Nucleus accumbens (tissue), 56 donors: ENCODE results near the gene ZNRF1.

Experiments used
- DNase-seq, 56 donors: peaks; one replicate each; lab custom pipeline; 2025; lab: John Stamatoyannopoulos, UW

The ZNRF1 gene

DNA sequence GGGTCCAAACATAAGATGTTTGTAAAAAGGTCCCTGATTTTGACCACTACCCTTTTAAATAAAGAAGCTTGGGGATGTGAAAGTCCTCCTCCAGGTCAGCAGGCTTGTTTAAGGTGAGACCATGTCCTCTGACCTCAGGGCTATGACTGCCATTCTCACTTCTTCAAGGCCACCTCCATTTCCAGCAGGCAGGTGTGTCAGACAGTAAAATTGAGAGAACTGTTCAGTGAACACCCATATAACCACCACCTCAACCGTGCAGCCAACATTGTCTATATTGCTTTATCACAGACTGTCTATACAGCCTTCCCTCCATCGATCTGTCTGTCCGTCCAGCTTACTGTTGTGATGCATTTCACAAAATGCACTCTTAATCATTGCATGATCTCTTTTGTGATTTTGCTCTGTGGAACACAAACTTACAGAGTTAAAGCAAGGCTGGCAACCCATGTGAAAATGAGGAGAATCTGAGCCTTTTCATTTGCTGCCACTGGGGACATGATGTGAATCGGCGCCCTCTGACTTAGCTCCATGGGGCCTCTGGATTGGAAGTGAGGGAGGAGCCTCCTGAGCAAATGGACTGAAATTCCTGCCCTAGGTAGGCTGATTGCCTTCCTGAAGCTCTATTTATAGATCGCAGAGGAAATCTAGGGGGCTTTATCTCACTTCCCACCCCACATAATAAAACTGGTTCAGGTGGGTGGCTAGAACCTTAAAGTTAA, 53.8 kb downstream of the ZNRF1 start:
- no peak for DNase-seq

DNA sequence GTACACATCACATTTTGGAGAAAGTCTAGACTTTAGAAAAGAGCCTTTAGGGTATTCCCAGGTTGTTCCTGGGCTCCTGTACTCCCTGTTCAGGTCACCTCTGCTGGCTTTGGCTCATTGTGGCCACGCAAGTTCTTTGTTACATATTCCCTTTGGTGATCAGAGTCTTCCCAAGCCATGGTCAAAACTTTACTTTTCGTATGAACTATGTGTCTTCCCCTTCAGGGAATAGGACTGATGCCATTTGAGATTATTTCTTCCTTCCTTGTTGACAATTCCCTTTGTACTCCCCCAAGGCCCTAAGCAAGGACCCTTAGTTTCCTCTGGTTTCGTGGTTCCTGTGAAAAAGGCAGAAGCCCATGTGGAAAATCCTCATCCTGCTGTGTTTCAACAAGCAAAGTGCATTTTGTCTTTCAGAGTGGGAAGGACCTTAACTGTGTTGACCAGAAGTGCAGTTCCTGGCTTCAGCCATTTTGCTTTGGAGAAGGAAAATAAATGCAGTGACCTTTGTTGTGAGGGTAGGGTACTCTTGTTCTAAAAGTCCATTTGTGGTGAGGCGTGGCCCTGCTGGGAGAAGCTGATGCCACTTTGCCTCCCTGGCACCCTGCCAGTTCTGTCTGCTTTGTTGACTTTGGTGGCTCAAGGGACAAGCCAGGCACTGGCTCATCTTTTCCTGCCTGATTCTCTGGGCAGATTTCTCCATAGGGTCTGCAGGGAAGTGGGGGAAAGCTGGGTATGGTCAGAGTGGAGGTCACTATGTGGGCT, 55.1 kb downstream of the ZNRF1 start:
- DNase-seq, result peak in 38 of 56 donors; percentile 4 to 81 (median 20)

DNA sequence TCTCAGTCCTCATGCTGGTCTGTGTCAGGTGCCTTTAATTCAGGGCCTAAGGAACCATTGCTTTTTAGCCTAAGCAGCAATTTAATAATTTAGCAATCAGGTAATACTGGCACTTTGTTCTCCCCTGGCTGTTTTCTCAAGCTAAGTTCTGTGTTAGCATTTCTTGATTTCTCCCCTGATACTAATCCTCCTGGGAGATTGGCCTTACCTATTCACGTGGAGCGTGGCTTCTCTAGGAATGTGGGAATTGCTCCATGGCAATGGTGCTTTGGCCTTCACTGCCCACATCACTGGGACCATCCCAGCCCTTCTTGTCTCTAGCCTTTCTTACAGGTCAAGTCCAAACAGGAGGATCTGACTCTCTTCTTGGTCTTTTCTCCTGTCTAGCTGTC, 55.7 kb downstream of the ZNRF1 start:
- DNase-seq, result peak in 1 of 56 donors; percentile 20

DNA sequence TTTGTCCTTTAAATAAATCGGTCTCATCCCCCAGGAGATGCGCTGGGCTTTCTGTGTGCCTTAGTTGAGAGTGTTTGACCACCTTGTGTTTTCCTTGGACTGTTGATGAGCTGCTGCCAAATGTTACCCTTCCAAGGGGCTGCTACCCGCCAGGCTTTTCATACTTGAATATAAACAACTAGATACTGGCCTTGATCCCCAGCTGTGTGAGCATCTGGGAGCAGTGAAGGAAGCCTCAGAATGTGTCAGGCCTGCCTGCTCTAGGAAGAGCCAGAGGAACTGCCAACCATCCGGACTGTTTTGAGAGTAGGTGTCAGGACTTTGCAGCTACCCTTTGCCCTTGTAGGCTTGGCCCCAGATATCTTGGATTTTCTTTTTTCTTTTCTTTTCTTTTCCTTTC, 60.0 kb downstream of the ZNRF1 start:
- no peak for DNase-seq

DNA sequence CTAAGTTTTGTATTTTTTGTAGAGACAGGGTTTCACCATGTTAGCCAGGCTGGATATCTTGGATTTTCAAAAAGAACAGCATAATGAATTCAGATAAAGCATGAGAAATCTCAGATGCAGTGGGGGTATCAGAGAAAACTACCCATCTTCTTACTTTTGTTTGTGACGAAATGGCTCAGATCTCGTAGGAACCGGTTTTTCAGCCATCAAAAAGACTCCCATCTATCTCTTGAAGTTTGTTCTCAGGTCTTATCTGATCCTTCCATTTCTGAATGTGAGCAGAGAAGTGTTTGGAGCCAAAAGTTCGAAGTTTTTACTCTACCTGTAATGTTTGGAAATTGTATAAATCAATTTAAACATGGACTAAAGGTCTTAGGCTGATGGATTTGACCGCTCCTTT, 60.6 kb downstream of the ZNRF1 start:
- DNase-seq, result no peak

DNA sequence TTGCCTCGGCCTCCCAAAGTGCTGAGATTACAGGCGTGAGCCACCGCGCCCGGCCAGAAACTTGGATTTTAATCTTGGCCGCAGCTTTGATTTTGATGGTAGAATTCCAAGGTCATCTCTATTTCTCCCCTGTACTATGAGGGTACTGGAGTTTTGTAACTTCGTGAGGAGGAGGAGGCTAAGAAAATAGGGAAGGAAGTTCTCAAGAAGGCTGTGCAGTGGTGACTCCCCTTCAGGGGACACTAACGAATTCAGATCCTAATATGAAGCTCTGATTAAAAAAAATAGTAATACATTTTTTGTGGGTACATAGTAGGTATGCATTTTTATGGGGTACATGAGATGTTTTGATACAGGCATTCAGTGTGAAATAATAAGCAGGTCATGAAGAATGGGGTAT, 61.9 kb downstream of the ZNRF1 start:
- DNase-seq, result no peak

DNA sequence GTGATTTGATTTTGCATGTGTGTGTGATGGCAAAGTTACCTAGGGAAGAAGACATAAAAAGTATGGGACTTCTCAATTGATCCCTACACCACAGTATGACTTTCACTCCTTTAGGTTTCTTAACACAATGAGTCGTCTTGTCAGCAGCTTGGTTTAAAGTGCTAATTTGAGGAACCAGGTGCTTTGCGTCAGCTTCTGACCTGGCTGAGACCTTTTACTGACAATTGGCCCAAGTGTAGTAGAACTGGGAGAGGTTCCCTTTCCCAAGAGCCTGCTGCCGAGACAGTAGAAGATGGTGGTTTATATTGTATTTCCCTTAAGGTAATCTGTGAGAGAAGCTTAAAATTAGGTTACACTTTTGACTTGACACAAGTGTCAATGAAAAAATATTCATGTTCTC, 62.8 kb downstream of the ZNRF1 start:
- DNase-seq, result no peak

DNA sequence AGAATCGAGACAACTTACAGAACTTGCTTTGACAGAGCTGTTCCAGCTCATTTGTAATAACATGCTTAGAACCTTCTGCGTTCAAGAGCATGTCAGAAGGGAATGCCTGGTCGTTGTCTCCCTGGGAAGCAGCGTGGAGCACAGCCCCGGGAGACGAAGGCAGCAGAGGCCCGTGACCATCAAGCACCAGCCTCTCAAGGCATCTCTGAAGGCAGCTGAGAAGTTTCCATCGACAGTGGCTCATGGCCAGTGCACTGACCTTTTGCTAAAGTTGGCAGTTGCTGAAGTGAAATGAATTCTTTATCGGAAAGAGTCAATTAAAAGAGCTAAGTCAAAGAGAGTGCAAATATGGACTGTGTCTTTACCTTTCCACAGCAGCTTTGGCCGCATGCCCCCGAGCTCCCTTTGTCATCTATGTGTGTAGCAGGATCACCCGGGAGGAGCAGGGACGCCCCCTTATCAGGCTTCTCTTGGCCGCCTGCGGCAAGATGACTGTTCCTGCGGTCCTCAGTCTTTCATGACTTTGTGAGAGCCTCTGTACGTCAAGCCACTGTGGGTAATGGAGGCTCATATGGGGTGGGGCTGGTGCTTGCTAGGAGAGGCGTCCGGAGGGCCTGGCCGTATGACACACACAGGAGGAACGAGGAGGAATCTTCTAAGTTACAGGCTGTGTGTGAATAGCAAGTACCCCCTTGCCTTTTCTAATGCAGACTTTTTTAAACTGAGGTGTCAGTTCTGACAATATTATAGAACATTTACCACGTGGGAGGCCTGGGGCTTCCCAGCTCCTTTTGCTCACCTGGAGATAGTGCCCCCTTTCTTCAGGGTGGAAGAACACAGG, 63.5 kb downstream of the ZNRF1 start:
- no peak for DNase-seq

DNA sequence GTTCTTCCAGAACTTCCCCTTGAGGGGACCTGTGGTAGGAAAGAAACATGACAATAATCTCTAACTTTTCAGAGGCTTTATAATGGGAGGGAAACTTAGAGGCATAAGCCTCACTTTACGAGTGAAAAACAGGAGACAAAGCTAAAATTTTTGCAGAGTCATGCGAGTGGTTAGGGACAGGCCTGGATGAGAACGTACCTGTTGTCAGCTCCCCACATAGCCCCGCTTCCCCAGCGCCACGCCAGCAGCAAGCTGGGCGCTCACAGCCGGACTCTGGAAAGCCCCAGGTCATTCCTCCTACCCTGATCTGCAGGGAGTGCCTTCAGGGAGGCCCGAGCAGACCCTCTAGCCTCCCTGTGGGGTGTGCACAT, 64.1 kb downstream of the ZNRF1 start:
- no peak for DNase-seq

DNA sequence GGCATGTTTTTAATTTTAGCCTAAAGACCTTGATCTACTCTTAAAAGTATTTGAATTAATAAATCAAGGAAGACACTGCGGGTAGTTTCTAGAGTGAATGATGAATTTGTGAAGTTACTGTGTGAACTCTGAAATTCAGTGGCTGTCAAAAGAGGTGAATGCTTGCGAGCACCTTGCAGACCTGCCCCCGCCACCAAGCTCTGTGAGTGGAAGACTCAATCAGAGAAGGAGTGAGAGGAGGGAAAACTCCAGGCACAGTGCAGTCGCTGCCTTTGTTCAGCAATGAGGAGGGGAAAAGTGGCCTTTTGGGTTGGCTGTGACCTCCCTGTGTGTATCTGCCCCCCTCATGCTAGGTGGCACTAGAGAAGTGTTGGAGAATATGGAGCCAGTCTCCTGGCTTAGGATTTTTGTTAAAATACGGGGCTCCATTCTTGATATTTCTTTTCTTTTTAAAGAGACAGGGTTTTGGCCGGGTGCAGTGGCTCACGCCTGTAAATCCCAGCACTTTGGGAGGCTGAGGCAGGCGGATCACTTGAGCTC, 64.8 kb downstream of the ZNRF1 start:
- DNase-seq, result peak in 12 of 56 donors; percentile 2 to 59 (median 19)

DNA sequence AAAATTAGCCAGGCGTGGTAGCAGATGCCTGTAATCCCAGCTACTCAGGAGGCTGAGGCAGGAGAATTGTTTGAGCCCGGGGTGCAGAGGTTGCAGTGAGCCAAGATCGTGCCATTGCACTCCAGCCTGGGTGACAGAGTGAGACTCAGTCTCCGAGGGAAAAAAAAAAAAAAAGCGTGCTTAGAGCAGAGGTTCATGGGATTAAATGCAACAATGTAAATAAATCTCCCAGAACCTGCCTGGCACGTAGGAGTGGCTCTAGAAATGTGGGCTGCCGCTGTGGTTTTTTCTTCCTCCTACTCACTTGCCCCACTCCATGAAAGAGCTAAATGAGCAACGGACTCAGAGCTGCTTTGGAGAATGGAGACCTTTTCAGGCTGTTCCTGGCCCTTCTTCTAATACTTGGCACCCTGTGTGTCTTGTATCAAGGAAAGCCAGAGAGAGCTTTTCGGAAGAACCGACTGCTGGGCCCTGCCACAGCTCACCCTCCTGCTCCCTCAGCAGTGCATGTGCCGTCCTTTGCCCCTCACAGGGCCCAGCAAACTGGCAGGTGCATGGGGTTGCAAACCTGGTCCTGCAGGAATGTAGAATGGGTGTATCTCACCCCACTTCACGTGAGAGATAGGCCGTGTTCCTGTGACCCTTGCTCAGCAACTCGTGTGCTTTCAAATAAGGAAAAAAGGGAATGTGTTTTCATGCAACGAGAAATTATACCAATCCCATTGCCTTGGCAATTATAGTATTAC, 65.8 kb downstream of the ZNRF1 start:
- no peak for DNase-seq

DNA sequence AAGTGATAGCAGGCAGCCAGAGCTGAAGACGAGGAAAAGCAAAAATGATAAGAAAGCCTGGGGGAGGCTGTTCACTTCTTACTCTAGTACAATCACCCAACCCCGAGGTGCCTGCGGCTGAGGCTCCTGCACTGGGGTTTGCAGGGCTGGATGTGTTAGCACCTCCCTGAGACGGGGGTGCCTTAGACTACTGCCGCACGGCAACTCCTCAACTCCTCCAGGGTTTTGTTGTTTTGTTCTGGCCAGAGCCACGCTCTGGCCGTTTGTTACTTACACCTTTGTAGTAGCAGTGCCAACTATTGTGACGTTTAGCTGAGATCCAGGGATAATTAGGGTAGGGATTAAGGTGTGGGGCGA, 66.3 kb downstream of the ZNRF1 start:
- no peak for DNase-seq

DNA sequence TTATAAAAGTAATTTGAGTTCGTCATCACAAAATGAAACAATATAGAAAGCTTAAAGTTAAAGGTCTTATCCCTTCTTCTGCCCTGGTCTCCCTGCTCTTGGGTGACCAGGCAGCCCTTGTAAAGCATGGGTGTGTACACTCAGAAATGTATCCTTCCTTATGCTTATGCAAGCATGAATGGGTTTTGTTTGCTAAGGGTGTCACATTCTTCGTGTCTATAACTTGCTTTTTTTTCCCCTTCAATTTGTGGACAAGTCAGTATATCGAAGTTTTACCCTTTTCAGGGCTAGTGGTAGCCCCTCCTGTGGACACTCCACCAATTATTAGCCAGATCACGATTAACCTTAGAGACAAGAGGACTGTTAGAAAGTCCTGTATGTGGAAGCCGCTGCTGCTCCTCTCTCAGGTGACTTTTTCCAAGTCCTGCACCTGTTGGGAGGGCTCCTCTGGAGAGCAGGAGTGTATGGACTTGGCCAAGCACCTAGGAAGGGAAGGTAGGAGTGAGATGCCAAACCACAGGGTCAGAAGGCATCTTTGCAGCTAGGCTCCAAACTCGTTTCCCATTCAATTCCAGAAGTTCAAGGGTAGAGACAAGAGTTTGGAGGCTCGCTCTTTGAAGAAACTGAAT, 66.8 kb downstream of the ZNRF1 start:
- DNase-seq, result no peak

DNA sequence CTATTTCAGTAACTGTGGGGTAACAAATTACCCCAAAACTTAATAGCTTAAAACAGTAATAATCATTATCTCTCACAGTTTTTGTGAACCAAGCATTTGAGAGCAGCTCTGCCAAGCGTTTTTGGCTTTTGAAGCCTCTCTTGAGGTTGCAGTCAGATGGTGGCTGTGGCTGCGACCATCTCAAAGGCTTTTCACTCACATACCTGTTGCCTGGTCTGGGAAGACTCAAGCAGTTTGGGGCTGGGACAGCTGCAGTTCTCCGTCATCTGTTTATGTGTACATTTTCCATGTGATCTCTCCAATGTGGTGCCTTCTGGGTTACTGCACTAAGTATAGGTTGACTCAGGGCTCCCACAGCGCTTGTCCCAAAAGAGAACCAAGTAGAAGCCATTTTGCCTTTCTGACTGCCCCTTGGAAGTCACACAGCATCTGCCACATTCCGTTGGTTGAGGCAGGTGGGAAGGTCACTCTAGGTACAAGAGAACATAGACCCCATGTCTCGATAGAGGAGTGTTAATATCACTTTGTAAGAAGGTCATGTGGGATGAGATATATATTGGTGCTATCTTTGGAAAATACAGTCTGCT, 68.1 kb downstream of the ZNRF1 start:
- DNase-seq, result no peak

DNA sequence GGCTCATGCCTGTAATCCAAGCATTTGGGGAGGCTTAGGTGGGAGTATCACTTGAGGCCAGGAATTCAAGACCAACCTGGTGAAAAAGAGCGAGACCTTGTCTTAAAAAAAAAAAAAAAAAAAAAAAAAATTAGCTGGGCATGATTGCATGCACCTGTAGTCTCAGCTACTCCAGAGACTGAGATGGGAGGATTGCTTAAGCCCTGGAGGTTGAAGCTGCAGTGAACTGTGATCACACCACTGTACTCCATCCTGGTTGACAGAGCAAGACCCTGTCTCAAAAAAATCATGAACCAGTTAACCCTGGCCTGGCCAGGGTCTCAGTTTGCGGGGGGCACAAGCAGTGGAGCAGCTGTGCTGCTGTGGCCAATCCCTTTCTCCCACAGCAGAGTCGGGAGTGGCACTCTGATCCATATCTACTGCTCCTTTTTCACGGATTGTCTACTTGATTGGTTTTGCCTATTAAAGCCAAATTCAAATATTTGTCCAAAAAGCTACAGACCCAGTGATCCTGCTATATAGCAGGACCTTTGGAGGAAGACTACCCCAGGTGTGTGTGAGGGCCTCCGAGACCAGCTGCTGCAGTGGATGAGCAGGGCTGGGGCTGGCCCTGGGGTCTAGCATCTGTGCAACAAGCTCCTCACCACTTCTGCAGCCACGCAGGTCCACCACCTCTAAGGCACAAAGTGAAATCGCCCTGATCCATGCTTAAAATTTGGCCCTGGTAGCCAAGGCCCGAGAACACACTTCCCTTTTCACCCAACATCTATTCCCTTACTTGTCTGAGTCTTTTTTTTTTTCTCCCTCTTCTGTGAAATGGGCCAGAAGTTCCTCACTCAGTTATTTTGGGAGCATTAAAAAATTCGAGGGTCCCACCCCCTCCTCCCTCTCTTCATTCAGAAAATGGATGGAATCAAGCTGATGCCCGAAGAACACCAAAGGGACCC, 69.5 kb downstream of the ZNRF1 start:
- no peak for DNase-seq

DNA sequence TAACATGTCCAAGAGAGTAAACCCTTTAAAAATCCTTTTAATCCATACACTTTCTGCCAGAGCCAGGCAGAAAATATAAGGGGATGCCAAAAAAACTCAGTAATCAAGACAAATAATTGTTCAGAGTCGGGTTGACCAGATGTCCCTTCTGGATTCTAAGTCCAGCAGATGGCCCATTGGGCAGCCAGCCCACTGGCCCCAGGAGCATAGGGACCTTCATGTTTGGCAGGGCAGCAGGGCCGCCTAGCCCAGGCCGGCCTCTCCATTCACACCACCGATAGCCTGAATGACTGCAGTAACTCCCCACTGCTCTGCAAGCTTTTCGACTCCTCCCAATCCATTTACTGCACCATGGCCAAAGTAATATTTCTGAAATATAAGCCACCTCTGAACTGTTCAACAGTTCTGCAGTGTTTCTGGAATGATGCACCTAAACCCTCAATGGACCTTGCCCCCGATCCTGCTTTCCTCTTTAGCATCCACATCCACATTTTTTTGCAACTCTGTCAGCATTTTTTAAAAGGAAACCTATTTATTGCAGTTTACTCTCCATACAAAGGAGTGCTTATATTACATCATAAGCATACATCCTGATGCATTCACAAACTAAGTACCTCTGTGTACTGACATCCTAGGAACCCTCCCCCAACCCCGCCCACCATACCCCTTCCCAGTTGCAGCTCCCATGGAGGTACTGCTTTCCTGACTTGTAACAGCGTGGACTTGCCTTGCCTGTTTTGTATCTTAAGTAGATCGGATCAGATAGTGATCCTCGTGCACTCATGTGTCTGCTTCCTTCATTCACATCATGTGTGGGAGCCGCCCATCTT, 71.4 kb downstream of the ZNRF1 start:
- DNase-seq, result peak in 35 of 56 donors; percentile 3 to 68 (median 23)

DNA sequence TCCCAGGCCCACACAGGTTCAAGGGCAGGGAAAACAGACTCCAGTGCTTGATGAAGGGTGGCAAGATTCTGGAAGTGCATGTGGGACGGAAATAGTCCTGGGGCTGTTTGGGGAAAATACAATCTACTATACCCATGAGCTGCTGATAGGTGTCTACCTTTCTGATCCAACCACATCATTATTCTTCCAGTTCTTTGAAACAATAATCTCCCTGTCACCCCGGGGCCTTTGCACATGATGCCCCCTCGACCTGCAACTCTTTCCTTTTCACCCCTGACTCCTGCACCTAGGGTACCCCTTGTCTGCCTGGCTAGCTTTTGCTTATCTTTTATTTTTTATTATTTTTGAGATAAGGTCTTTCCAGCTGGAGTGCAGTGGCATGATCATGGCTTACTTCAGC, 72.8 kb downstream of the ZNRF1 start:
- no peak for DNase-seq
